ENCODE measurements around the gene FRMD7. TPM values are rescaled to one million over a fixed set of nuclear protein-coding genes. Genes with fewer than 3 reads are reported as not detected.
"Not testable (repeated sequence)": the region's sequence is repeated elsewhere in the genome, so short reads cannot be mapped to it uniquely, and the experiment has no call there.

FRMD7 gene
- total RNA-seq, 1 donor from 2014 or later: not detected

- Mint-ChIP-seq H3K4me3 (ENCODE audit: low read depth) (no peak overlapping the region), H3K4me1 (ENCODE audit: low read depth) (peaks cover 16% of the 10 kb centered on the region)
Measured at GRCh38 chrX:132115792-132116191, 12.0 kb downstream of the FRMD7 start.

GRCh38 chrX:132114607-132115006 is 13.2 kb downstream of the FRMD7 start:
- Mint-ChIP-seq H3K4me1 (ENCODE audit: low read depth) (peaks cover 8% of the 10 kb centered on the region), H3K9me3 (ENCODE audit: low read depth) (no peaks in the 10 kb centered on the region), H3K36me3 (ENCODE audit: insufficient read depth) (no peaks in the 10 kb centered on the region), H3K27ac (no peak overlapping the region), H3K27me3 (peaks cover 4% of the 10 kb centered on the region), H3K4me3 (ENCODE audit: low read depth) (no peak overlapping the region)
- no peak for TF ChIP-seq CTCF (IDR thresholded peaks at IDR 0.05; ENCODE audit: unreplicated experiment)
- no peak for DNase-seq (ENCODE audit: low spot score, unreplicated experiment)

More at GRCh38 chrX:132115792-132116191, 12.0 kb downstream of the FRMD7 start:
- Mint-ChIP-seq H3K27ac (no peak overlapping the region), H3K9me3 (ENCODE audit: low read depth) (no peaks in the 10 kb centered on the region), H3K36me3 (ENCODE audit: insufficient read depth) (no peaks in the 10 kb centered on the region), H3K27me3 (peaks cover under 1% of the 10 kb centered on the region)
- TF ChIP-seq CTCF (IDR thresholded peaks at IDR 0.05; ENCODE audit: unreplicated experiment): no peak
- DNase-seq (ENCODE audit: low spot score, unreplicated experiment): no peak

- Mint-ChIP-seq H3K4me1 (ENCODE audit: low read depth) (no peaks in the 10 kb centered on the region), H3K9me3 (ENCODE audit: low read depth) (no peaks in the 10 kb centered on the region), H3K36me3 (ENCODE audit: insufficient read depth) (no peaks in the 10 kb centered on the region), H3K4me3 (ENCODE audit: low read depth) (no peak overlapping the region), H3K27me3 (peaks cover 6% of the 10 kb centered on the region), H3K27ac (no peak overlapping the region)
- no peak for DNase-seq (ENCODE audit: low spot score, unreplicated experiment)
- TF ChIP-seq CTCF (IDR thresholded peaks at IDR 0.05; ENCODE audit: unreplicated experiment): no peak
Measured at GRCh38 chrX:132107291-132107690, 20.5 kb downstream of the FRMD7 start.

- Mint-ChIP-seq H3K36me3 (ENCODE audit: insufficient read depth) (no peaks in the 10 kb centered on the region), H3K27ac (no peak overlapping the region), H3K4me1 (ENCODE audit: low read depth) (peaks cover 16% of the 10 kb centered on the region), H3K9me3 (ENCODE audit: low read depth) (no peaks in the 10 kb centered on the region), H3K4me3 (ENCODE audit: low read depth) (no peak overlapping the region), H3K27me3 (no peaks in the 10 kb centered on the region)
- DNase-seq (ENCODE audit: low spot score, unreplicated experiment): no peak
- TF ChIP-seq CTCF (IDR thresholded peaks at IDR 0.05; ENCODE audit: unreplicated experiment): no peak
Measured at GRCh38 chrX:132101799-132102198, 26.0 kb downstream of the FRMD7 start.

- Mint-ChIP-seq H3K27me3 (no peaks in the 10 kb centered on the region), H3K9me3 (ENCODE audit: low read depth) (no peaks in the 10 kb centered on the region), H3K4me3 (ENCODE audit: low read depth) (no peak overlapping the region), H3K36me3 (ENCODE audit: insufficient read depth) (no peaks in the 10 kb centered on the region), H3K4me1 (ENCODE audit: low read depth) (peaks cover 16% of the 10 kb centered on the region), H3K27ac (no peak overlapping the region)
- no peak for DNase-seq (ENCODE audit: low spot score, unreplicated experiment)
- no peak for TF ChIP-seq CTCF (IDR thresholded peaks at IDR 0.05; ENCODE audit: unreplicated experiment)
Measured at GRCh38 chrX:132101206-132101605, 26.6 kb downstream of the FRMD7 start.

GRCh38 chrX:132098704-132099103 is 29.1 kb downstream of the FRMD7 start:
- not testable (repeated sequence) for H3K36me3 Mint-ChIP-seq (ENCODE audit: insufficient read depth); H3K4me3 Mint-ChIP-seq (ENCODE audit: low read depth); H3K27ac Mint-ChIP-seq

More at GRCh38 chrX:132098704-132099103, 29.1 kb downstream of the FRMD7 start:
- not testable (repeated sequence) for H3K9me3 Mint-ChIP-seq (ENCODE audit: low read depth); H3K27me3 Mint-ChIP-seq; DNase-seq (ENCODE audit: low spot score, unreplicated experiment)
- H3K4me1 Mint-ChIP-seq (ENCODE audit: low read depth): peaks cover 20% of the 10 kb centered on the region

All from progenitor cell of endocrine pancreas (in vitro differentiated cells).